Mesodermal cell (in vitro differentiated cells): Measurements from ENCODE around the gene PIGZ.

Experiments used
- H3K27ac ChIP-seq: 2 replicates; pipeline ENCODE4 v1.7.0; 2013; ENCODE audit warnings: mild to moderate bottlenecking, low read depth, low read length, moderate library complexity; ENCODE audit not compliant: severe bottlenecking
- H3K36me3 ChIP-seq: 2 replicates; pipeline ENCODE4 v1.7.1; 2013; ENCODE audit warnings: mild to moderate bottlenecking, low read length, moderate library complexity; ENCODE audit not compliant: control insufficient read depth, insufficient read depth
- H3K4me1 ChIP-seq: one replicate; pipeline ENCODE4 v1.7.1; 2013; ENCODE audit warnings: mild to moderate bottlenecking, low read length; ENCODE audit not compliant: insufficient read depth, control insufficient read depth, poor library complexity, severe bottlenecking
- H3K4me3 ChIP-seq: 2 replicates; pipeline ENCODE4 v1.7.0; 2013; ENCODE audit warnings: low read length, control low read depth, mild to moderate bottlenecking; ENCODE audit not compliant: insufficient read depth, poor library complexity, severe bottlenecking; ENCODE audit errors: extremely low read depth
- H3K9me3 ChIP-seq: 2 replicates; pipeline ENCODE4 v1.7.1; 2013; ENCODE audit warnings: mild to moderate bottlenecking, low read length, moderate library complexity; ENCODE audit not compliant: control insufficient read depth
- WGBS, 2 experiments: methylation state at CpG; one replicate each; pipeline ENCODE4 v1.1.5; 2013; ENCODE audit warnings: missing lambda C conversion rate in 2 of 2; ENCODE audit not compliant: insufficient coverage in 2 of 2; 5-methylcytosine and 5-hydroxymethylcytosine counted together

Gene PIGZ

DNA sequence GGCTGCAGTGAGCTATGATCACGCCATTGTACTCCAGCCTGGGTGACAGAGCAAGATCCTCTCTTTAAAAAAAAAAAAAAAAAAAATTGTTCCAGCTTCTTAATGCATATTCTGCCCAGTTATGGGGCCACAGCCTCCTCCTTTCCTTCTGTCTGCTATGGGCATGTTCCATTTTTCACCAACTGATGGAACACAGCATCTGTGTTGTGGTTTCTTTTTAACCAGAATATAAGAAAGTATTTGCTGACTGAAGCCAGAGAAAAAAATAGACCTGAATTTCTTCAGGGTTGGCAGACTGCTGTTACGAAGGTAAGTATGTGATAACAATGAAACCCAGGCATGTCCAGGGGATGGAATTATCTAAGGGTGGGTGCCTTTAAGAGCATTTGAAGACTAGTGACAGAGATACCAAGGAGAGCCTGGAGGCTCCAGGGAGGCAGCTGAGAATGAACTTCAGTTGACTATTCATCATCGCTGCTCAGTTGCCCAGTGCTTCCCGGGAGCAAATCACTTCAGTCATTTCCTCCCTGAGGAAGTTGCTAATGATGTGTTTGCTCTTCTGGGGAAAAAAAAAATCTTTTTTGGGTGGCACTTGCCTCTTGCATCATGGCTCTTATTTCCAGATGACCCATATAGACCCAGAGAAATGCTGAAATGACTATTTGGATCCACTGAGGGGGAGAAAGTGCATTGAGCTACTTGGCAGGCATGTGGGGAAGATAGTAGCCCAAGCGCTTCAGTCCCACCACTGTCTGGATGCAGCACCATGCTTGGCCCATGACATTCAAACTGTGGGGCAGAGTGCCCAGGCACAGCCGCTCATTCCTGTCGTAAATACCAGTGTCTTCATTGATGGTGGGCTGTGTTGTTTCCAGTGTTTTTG lies 40.8 kb downstream of the PIGZ start:
- 95 to 98% methylated on average over 6 of the region's 7 CpGs for whole genome bisulfite sequencing, 2 experiments
- H3K4me3 ChIP-seq = no peak overlapping the region
- peaks cover 65% of the 10 kb centered on the region for H3K36me3 ChIP-seq
- no peak overlapping the region for H3K27ac ChIP-seq
- H3K4me1 ChIP-seq = no peaks in the 10 kb centered on the region
- no peaks in the 10 kb centered on the region for H3K9me3 ChIP-seq

- Histone ChIP-seq H3K9me3 (no peaks in the 10 kb centered on the region), H3K4me3 (no peak overlapping the region), H3K4me1 (no peaks in the 10 kb centered on the region), H3K27ac (no peak overlapping the region), H3K36me3 (peaks cover 28% of the 10 kb centered on the region)
- WGBS, 2 experiments = 100% methylated on average over 2 of the region's 2 CpGs
These were observed 47.9 kb downstream of the PIGZ start for GRCh38 chr3:196920733-196921132.

DNA sequence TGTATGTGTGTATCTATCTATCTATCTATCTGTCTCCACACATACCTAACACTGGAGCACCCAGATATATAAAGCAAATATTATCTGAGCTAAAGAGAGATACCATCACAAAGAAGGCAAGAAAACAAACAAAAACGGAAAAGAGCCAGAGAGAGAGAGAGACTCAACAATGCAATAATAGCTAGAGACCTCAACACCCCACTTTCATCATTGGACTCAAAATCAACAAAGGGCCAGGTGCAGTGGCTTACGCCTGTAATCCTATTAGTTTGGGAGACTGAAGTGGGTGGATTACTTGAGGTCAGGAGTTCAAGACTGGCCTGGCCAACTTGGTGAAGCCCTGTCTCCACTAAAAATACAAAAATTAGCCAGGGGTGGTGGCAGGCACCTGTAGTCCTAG lies 49.7 kb downstream of the PIGZ start:
- no CpG with 5 or more reads among the region's 2 CpGs for WGBS, 2 experiments
- Histone ChIP-seq H3K27ac (no peak overlapping the region), H3K4me1 (no peaks in the 10 kb centered on the region), H3K36me3 (peaks cover 41% of the 10 kb centered on the region), H3K4me3 (no peak overlapping the region), H3K9me3 (no peaks in the 10 kb centered on the region)

DNA sequence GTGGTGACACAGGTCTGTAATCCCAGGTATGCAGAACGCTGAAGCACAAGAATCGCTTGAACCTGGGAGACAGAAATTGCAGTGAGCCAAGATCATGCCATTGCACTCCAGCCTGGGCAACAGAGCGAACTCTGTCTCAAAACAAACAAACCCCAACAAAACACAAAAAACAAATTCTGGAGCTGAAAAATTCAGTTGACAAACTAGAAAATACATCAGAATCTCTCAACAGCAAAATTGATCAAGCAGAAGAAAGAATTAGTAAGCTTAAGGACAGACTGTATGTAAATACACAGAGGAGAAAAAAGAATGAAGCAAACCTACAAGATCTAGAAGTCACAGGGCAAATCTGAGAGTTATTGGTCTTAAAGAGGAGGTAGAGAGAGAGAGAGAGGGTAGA lies 51.6 kb downstream of the PIGZ start:
- Histone ChIP-seq H3K27ac (no peak overlapping the region), H3K36me3 (peaks cover 38% of the 10 kb centered on the region), H3K4me3 (no peak overlapping the region), H3K9me3 (no peaks in the 10 kb centered on the region), H3K4me1 (no peaks in the 10 kb centered on the region)
- WGBS, 2 experiments = 50 to 100% methylated on average over 1 to 2 of the region's 3 CpGs

GRCh38 chr3:196916221-196916620 lies 52.4 kb downstream of the PIGZ start:
- 67% methylated on average over 1 of the region's 1 CpG; no CpG with 5 or more reads in 1 of the 2 experiments for WGBS, 2 experiments
- H3K4me1 ChIP-seq = no peaks in the 10 kb centered on the region

GRCh38 chr3:196915375-196915774 lies 53.3 kb downstream of the PIGZ start:
- no peak overlapping the region for H3K27ac ChIP-seq
- no peaks in the 10 kb centered on the region for H3K4me1 ChIP-seq
- no peaks in the 10 kb centered on the region for H3K9me3 ChIP-seq
- no peak overlapping the region for H3K4me3 ChIP-seq
- H3K36me3 ChIP-seq = peaks cover 38% of the 10 kb centered on the region
- WGBS, 2 experiments = 86 to 100% methylated on average over 1 to 3 of the region's 3 CpGs

More at GRCh38 chr3:196916221-196916620, 52.4 kb downstream of the PIGZ start:
- H3K4me3 ChIP-seq = no peak overlapping the region
- no peak overlapping the region for H3K27ac ChIP-seq
- H3K36me3 ChIP-seq = peaks cover 38% of the 10 kb centered on the region
- H3K9me3 ChIP-seq = no peaks in the 10 kb centered on the region

DNA sequence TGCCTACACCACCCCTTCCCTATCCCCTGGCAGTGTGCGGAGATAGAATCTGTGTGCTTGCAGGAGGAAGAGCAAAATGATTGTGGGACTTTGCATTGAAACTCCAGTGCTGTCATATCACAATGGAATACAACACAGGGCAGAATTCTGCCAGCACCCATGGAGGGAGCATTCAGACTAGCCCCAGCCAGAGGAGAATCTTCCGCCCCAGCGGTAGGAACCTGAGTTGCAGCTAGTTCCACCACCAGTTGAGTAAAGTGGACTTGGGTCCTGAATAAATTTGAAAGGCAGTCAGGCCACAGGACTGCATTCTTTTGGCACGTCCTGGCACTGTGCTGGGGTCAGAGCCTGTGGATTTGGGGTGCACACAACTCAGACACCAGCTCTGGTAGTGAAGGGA lies 53.8 kb downstream of the PIGZ start:
- no peaks in the 10 kb centered on the region for H3K4me1 ChIP-seq
- peaks cover 38% of the 10 kb centered on the region for H3K36me3 ChIP-seq
- no peak overlapping the region for H3K27ac ChIP-seq
- no peaks in the 10 kb centered on the region for H3K9me3 ChIP-seq
- 80 to 93% methylated on average over 2 to 3 of the region's 4 CpGs for WGBS, 2 experiments
- H3K4me3 ChIP-seq = no peak overlapping the region

DNA sequence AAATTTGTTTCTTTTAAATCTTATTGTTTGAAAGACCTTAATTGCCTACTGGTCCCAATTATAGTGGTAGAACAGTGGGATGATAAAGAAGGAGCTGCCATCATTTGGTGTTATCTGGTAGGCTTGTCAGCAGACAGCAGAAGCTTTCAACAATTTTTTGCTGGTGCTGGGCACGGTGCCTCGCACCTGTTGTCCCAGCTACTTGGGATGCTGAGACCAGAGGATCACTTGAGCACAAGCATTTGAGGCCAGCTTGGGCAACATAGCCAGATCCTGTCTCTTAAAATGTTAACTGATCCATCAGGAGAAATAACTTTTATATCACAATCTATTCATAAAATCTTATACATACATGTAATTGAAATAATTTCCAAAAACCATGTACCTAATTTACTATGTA lies 64.9 kb downstream of the PIGZ start:
- Histone ChIP-seq H3K4me1 (no peaks in the 10 kb centered on the region), H3K36me3 (peaks cover 88% of the 10 kb centered on the region), H3K27ac (no peak overlapping the region), H3K9me3 (no peaks in the 10 kb centered on the region), H3K4me3 (no peak overlapping the region)
- 100% methylated on average over 2 of the region's 2 CpGs for WGBS, 2 experiments

DNA sequence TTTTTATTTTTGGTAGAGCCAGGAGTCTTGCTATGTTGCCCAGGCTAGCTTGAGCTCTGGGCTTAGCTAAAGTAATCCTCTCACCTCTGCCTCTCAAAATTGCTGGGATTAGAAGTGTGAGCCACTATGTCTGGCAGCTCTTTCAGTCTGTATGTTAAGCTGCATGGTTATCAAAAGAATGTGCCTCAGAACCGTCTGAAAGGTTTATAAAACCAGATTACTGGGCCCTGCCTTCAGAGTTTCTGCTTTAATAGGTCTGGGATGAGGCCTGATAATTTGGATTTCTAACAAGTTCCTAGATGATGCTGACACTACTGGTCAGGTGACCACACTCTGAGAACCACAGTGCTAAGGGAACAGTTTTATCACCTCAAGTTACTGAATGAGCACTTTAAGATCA lies 66.3 kb downstream of the PIGZ start:
- H3K9me3 ChIP-seq = no peaks in the 10 kb centered on the region
- no peak overlapping the region for H3K4me3 ChIP-seq
- H3K36me3 ChIP-seq = peaks cover 83% of the 10 kb centered on the region
- H3K4me1 ChIP-seq = no peaks in the 10 kb centered on the region
- WGBS, 2 experiments = 100% methylated on average over 1 of the region's 1 CpG
- H3K27ac ChIP-seq = no peak overlapping the region

GRCh38 chr3:196901768-196902167 lies 66.9 kb downstream of the PIGZ start:
- Histone ChIP-seq H3K9me3 (no peaks in the 10 kb centered on the region), H3K27ac (no peak overlapping the region), H3K4me1 (no peaks in the 10 kb centered on the region), H3K4me3 (no peak overlapping the region), H3K36me3 (peaks cover 78% of the 10 kb centered on the region)
- WGBS, 2 experiments = 100% methylated on average over 1 of the region's 1 CpG; no CpG with 5 or more reads in 1 of the 2 experiments
